GM21576 (cell line): ENCODE measurements around the gene SMIM35.

Experiments
- ATAC-seq: cut with Tn5 transposase; IDR thresholded peaks from one replicate; pipeline ENCODE4 v1.9.1; 2021; ENCODE audit warnings: mild to moderate bottlenecking, moderate library complexity; ENCODE audit not compliant: unreplicated experiment

Gene SMIM35

DNA sequence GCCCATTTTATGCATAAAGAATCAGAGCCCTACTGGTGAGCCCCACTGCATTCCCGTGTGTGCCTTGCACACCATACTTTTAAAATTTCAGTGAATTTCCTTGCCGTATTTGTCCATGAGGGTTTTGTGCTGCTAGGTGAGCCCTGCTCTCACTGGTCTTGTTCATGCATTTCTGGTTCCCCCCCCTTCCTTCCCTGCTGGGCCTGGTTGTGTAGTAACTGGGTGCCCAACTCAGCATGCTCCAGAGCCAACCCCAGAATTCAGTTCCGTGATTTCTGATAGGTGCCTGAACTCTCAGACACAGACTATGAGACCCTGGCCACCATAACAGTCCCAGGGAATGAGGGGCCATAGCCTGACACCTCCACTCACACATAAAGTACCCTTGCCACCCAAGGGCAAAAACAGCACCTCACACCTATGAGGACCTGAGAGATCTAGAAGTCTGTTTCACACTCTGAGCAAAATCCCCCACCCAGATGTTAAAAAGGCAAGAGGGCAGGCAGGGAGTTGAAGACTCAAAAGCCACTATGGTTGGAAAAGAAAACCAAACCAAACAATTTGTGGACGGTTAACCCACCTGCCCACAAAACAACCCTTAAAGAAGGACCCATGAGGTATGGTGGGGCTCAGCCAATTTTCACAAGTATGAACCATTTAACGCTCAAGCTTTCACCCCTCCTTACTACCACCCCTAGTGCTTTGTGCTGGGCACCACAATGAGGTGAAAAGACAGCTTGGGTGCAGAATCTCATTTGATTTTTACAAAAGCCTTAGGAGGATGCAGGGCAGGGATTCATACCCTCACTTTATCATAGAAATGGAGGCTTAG, 117.4 kb downstream of the SMIM35 start:
- ATAC-seq = no peak

DNA sequence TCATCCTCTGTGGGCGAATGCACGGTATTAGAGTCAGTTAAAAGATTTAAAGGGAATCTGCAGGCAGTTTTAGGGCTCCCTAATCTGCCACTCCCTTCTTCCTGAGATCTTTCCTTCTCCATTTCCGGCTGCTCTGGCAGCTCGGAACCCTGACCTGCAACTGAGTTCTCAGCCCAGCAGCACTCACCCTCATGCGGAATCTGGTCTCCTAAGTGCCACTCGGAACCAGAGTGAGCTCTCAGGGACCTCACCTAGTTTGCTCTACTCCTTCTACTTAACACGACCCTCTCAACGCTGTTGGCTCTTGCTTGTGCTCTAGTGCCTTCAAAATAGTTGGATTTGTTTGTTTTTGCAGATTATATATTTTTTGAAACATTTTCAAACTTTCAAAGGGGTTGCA, 119.9 kb downstream of the SMIM35 start:
- no peak for ATAC-seq

- no peak for ATAC-seq
These were observed 123.9 kb downstream of the SMIM35 start for GRCh38 chr11:117962826-117963225.

- no peak for ATAC-seq
These were observed 124.9 kb downstream of the SMIM35 start for GRCh38 chr11:117961896-117962295.

DNA sequence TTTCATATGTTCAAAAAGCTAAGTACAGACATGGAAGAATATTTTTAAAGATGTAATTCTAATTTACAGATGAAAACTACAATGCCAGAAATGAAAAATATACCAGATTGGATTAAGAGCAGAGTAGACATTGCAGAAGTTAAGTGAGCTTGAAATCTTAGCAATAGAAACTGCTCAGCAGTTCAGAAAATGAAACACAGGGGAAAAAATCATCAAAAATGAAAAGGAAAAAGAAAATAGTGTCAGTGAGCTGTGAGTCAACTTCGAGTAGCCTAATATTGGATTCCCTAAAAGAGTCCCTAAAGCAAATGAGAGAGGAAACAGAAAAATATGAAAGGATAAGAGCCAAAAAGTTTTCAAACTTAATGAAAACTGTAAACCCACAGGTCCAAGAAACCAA, 126.4 kb downstream of the SMIM35 start:
- no peak for ATAC-seq

- no peak for ATAC-seq
These were observed 127.2 kb downstream of the SMIM35 start for GRCh38 chr11:117959438-117960149.

- no peak for ATAC-seq
These were observed 127.8 kb downstream of the SMIM35 start for GRCh38 chr11:117958949-117959348.
